Ovary (tissue), 9 donors: ENCODE data around the gene RASD1. TPM values are rescaled to one million over a fixed set of nuclear protein-coding genes. Genes with fewer than 3 reads are reported as not detected.
"Not testable (repeated sequence)": the region's sequence is repeated elsewhere in the genome, so short reads cannot be mapped to it uniquely, and the experiment has no call there.

Experiments used
- DNase-seq, 5 donors: peaks; one replicate each; pipeline ENCODE4 v3.0.0-alpha.2; 2019 to 2020
- H3K27ac ChIP-seq, 2 donors: fragments of 200-600 bp; one replicate each; pipeline versions ENCODE4 v1.5.1 to v1.8.0; 2019 to 2022
- H3K27me3 ChIP-seq: fragments of 200-600 bp; one replicate; pipeline ENCODE4 v1.8.0; 2022
- H3K36me3 ChIP-seq: fragments of 200-600 bp; sonication (generic); one replicate; pipeline ENCODE4 v1.5.1; 2019
- H3K4me1 ChIP-seq: one replicate; pipeline ENCODE4 v1.8.1; 2013; ENCODE audit warnings: mild to moderate bottlenecking, moderate library complexity; ENCODE audit not compliant: insufficient read depth
- H3K4me3 ChIP-seq: fragments of 200-600 bp; sonication (generic); one replicate; pipeline ENCODE4 v1.5.1; 2017
- H3K9me3 ChIP-seq, 2 donors: fragments of 200-600 bp in 1 of 2; sonication (generic) in 1 of 2; one replicate each; pipeline versions ENCODE4 v1.5.1 to v1.8.1; 2013 to 2019; ENCODE audit warnings: mild to moderate bottlenecking in 1 of 2, moderate library complexity in 1 of 2
- CTCF ChIP-seq, 3 donors: fragments of 450-650 bp in 2 of 3; fragments of 200-600 bp in 1 of 3; IDR thresholded peaks; one replicate each; pipeline versions ENCODE4 v1.5.1 to v1.8.0; 2016 to 2022; ENCODE audit warnings: antibody characterized with exemption in 3 of 3, mild to moderate bottlenecking in 1 of 3
- EP300 ChIP-seq: sonication (generic); formaldehyde crosslinking; IDR thresholded peaks from one replicate; pipeline ENCODE4 v1.6.1; 2017; ENCODE audit warnings: antibody characterized with exemption
- POLR2A ChIP-seq: fragments of 450-650 bp; IDR thresholded peaks from one replicate; pipeline ENCODE4 v1.6.1; 2017; ENCODE audit warnings: antibody characterized with exemption, mild to moderate bottlenecking, moderate library complexity
- WGBS, 3 donors: extraction: QIAGEN DNeasy Blood & Tissue Kit in 1 of 3; methylation state at CpG; one replicate each; pipeline versions ENCODE4 v1.1.5 to v1.1.7; 2013 to 2017; 5-methylcytosine and 5-hydroxymethylcytosine counted together
- intact Hi-C, 4 donors: fragments of 100-400 bp; cut with DNase I; formaldehyde crosslinking; loops; one replicate each; pipeline versions ENCODE4 v1.11.0 to v1.15.1; 2022 to 2023
- polyA plus RNA-seq, 2 donors: library from polyadenylated mRNA; stranded (reverse); fragments of 200-250 nt in 1 of 2; fragments of 350-450 nt in 1 of 2; fragmentation: Illumina TruSeq in 1 of 2; extraction: RNeasy Lipid Tissue Mini Kit (QIAGEN cat#74804) in 1 of 2; gene quantifications; one replicate each; pipeline ENCODE4 v1.2.3, GENCODE V29; 2013 to 2014
- total RNA-seq, 7 donors: library from RNA; depleted of rRNA in 2 of 7; stranded (reverse); fragments of >200 nt in 2 of 7; fragmentation: NEBNext Ultra II Directional in 3 of 7; extraction: Animal tissue kit (Norgen Biotek cat#: 25700) in 3 of 7; gene quantifications; one replicate each; pipeline versions ENCODE4 v1.1.0 to v1.2.4, GENCODE V29; 2016 to 2023
- donor health status: DM: no; HTN: no; CAD: no; lungs with moderate emphysema.
- donor health status: DM: no; HTN: no; CAD: no.
- donor health status: Bipolar disorder and iron deficiency.
- donor health status: DM: yes; HTN: yes; CAD: no.
- donor health status: DM: no; HTN: no; CAD: no.
- donor health status: DM: yes; HTN: yes; CAD: no.

Gene RASD1
- total and polyA plus RNA-seq, 9 donors = 1.9 to 55.9 (median 27.3) TPM

- 63 to 73% (median 73%) methylated on average over 5 of the region's 5 CpGs for WGBS, 3 donors
Measured at GRCh38 chr17:17467016-17467415, 29.2 kb downstream of the RASD1 start.

GRCh38 chr17:17466511-17466910 is 29.7 kb downstream of the RASD1 start:
- no peak for TF ChIP-seq EP300
- no peak for TF ChIP-seq POLR2A
- no peak for TF ChIP-seq CTCF (IDR thresholded peaks at IDR 0.05)
- WGBS, 3 donors = 40 to 55% (median 53%) methylated on average over 5 of the region's 5 CpGs
- H3K4me3 ChIP-seq = no peak overlapping the region
- H3K4me1 ChIP-seq = no peaks in the 10 kb centered on the region
- no peak overlapping the region for H3K27ac ChIP-seq
- no peaks in the 10 kb centered on the region for H3K9me3 ChIP-seq
- H3K27me3 ChIP-seq = no peaks in the 10 kb centered on the region
- no peaks in the 10 kb centered on the region for H3K36me3 ChIP-seq
- intact Hi-C loops = loop anchor here in 1 of 4 donors (10.0 kb wide), 1 partner anchor 82 kb away; no protein-coding TSS in a partner anchor
- no peak for DNase-seq

More at GRCh38 chr17:17467016-17467415, 29.2 kb downstream of the RASD1 start:
- no peak for DNase-seq
- Histone ChIP-seq H3K4me3 (no peak overlapping the region), H3K36me3 (no peaks in the 10 kb centered on the region), H3K27ac (no peak overlapping the region), H3K27me3 (no peaks in the 10 kb centered on the region), H3K4me1 (no peaks in the 10 kb centered on the region), H3K9me3 (no peaks in the 10 kb centered on the region)
- TF ChIP-seq POLR2A = no peak
- no peak for TF ChIP-seq CTCF (IDR thresholded peaks at IDR 0.05)
- no peak for TF ChIP-seq EP300
- intact Hi-C loops = loop anchor here in 1 of 4 donors (10.0 kb wide), 1 partner anchor 82 kb away; no protein-coding TSS in a partner anchor

- not testable (repeated sequence) for H3K4me3 ChIP-seq, H3K27me3 ChIP-seq, H3K9me3 ChIP-seq, H3K4me1 ChIP-seq, DNase-seq, H3K36me3 ChIP-seq, H3K27ac ChIP-seq
- intact Hi-C loops = loop anchor here in 1 of 4 donors (10.0 kb wide), 1 partner anchor 81 kb away; no protein-coding TSS in a partner anchor
- WGBS, 3 donors = 20 to 32% (median 28%) methylated on average over 1 of the region's 1 CpG
Measured at GRCh38 chr17:17465878-17466277, 30.3 kb downstream of the RASD1 start.

- TF ChIP-seq CTCF (IDR thresholded peaks at IDR 0.05) (no peak), EP300 (no peak), POLR2A (no peak)
- no peak for DNase-seq
- Histone ChIP-seq H3K27ac (no peak overlapping the region), H3K36me3 (no peaks in the 10 kb centered on the region), H3K27me3 (no peaks in the 10 kb centered on the region), H3K4me3 (no peak overlapping the region), H3K4me1 (no peaks in the 10 kb centered on the region), H3K9me3 (no peaks in the 10 kb centered on the region)
- 78 to 89% (median 85%) methylated on average over 6 of the region's 6 CpGs for WGBS, 3 donors
- intact Hi-C loops = loop anchor here in 1 of 4 donors (10.0 kb wide), 1 partner anchor 79 kb away; no protein-coding TSS in a partner anchor
Measured at GRCh38 chr17:17463821-17464220, 32.4 kb downstream of the RASD1 start.

GRCh38 chr17:17462048-17462824 is 34.0 kb downstream of the RASD1 start:
- Histone ChIP-seq H3K4me1 (no peaks in the 10 kb centered on the region), H3K9me3 (no peaks in the 10 kb centered on the region), H3K36me3 (no peaks in the 10 kb centered on the region), H3K27ac (no peak overlapping the region), H3K4me3 (no peak overlapping the region), H3K27me3 (no peaks in the 10 kb centered on the region)
- intact Hi-C loops = loop anchor here in 1 of 4 donors (10.0 kb wide), 1 partner anchor 77 kb away; no protein-coding TSS in a partner anchor
- WGBS, 3 donors = 62 to 65% (median 64%) methylated on average over 15 of the region's 15 CpGs
- TF ChIP-seq CTCF (IDR thresholded peaks at IDR 0.05) (no peak), POLR2A (no peak), EP300 (no peak)
- no peak for DNase-seq
